ENCODE data around the gene SLC1A5. TPM values are rescaled to one million over a fixed set of nuclear protein-coding genes. Genes with fewer than 3 reads are reported as not detected.
A peak's percentile ranks its signal among the peaks of the same experiment; 100 is the strongest.

SLC1A5 gene
- polyA plus RNA-seq, 3 donors = 34.6 to 64.9 (median 57.3) TPM

- no peaks in the 10 kb centered on the region for H3K9me3 ChIP-seq (replicated peaks in 1 of 2; ENCODE audit: control insufficient read depth in 1 of 2, insufficient read depth in 1 of 2, low read length in 2 of 2)
- Mint-ChIP-seq H3K4me1 (peaks cover 19% of the 10 kb centered on the region), H3K9me3 (peaks cover 0 to 2% (median 0%) of the 10 kb centered on the region in 7 donors), H3K27ac (no peak overlapping the region), H3K4me3 (no peak overlapping the region), H3K27me3 (ENCODE audit: low read depth in 3 of 3) (peaks cover 0 to 4% (median 4%) of the 10 kb centered on the region in 3 donors), H3K36me3 (peaks cover 13 to 44% of the 10 kb centered on the region in 2 donors)
- WGBS (ENCODE audit: insufficient coverage) = 24% methylated on average over 4 of the region's 4 CpGs
- no peak overlapping the region for H3K4me2 ChIP-seq (replicated peaks; ENCODE audit: extremely low read depth, low read length, poor library complexity, severe bottlenecking)
- H3K79me2 ChIP-seq (ENCODE audit: insufficient read depth, low read length) = no peaks in the 10 kb centered on the region
- no peaks in the 10 kb centered on the region for H3K27me3 ChIP-seq (ENCODE audit: control insufficient read depth in 2 of 2, insufficient read depth in 2 of 2, low read length in 2 of 2)
- peaks cover 7% of the 10 kb centered on the region for H4K20me1 ChIP-seq (ENCODE audit: insufficient read depth, low read length)
- peak; percentile 38 to 57 (median 53) for DNase-seq
- no peak overlapping the region for H3K27ac ChIP-seq (ENCODE audit: low read depth in 1 of 2, low read length in 2 of 2)
- peak; percentile 68 for TF ChIP-seq CTCF (IDR thresholded peaks at IDR 0.05)
- no peak overlapping the region for H3K9ac ChIP-seq (ENCODE audit: insufficient read depth, low read length, poor library complexity, severe bottlenecking)
- H3K4me1 ChIP-seq (ENCODE audit: control insufficient read depth in 1 of 2, insufficient read depth in 2 of 2, low read length in 2 of 2) = peaks cover 18 to 22% of the 10 kb centered on the region in 2 donors
- intact Hi-C loops (cut with micrococcal nuclease) = loop anchor here (2.0 to 5.0 kb wide), 2 partner anchors 46 to 49 kb away; no protein-coding TSS in a partner anchor
- H2AFZ ChIP-seq (ENCODE audit: insufficient read depth, low read depth, low read length, poor library complexity, severe bottlenecking) = no peak overlapping the region
- H3K4me3 ChIP-seq (replicated peaks in 1 of 3; ENCODE audit: low read depth in 2 of 3, low read length in 3 of 3) = no peak overlapping the region
- peaks cover 0 to 12% of the 10 kb centered on the region in 2 donors for H3K36me3 ChIP-seq (replicated peaks in 1 of 2; ENCODE audit: control insufficient read depth in 1 of 2, insufficient read depth in 2 of 2, low read length in 2 of 2)
Observed at GRCh38 chr19:46753420-46754155, 34.8 kb downstream of the SLC1A5 start.

DNA sequence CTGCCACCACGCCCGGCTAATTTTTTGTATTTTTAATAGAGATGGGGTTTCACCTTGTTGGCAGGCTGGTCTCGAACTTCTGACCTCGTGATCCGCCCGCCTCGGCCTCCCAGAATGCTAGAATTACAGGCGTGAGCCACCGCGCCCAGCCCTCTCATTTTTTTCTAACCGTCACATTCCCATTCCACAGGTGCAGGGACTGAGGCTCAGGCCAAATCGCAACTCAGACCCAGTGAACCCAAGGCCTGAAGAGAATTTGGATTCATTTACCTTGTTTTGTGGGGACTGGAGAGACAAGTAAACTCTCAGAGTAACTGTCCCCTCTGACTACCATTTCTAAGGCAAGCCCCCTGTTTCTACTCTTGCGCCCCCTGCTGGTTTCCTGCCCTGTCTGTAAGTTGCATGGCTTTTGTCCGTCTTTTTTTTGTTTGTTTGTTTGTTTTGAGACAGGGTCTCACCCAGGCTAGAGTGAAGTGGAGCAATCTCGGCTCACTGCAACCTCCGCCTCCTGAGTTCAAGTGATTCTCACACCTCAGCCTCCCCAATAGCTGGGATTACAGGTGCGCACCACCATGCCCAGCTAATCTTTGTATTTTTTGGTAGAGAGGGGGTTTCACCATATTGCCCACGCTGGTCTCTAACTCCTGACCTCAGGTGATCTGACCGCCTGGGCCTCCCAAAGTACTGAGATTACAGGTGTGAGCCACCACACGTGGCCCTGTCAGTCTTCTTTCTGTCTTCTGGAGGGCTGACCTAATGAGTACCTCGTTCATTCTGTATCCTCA is 39.9 kb downstream of the SLC1A5 start:
- H3K27me3 Mint-ChIP-seq (ENCODE audit: low read depth in 3 of 3) = peaks cover 1 to 4% (median 1%) of the 10 kb centered on the region in 3 donors
- peaks cover 24 to 26% of the 10 kb centered on the region in 2 donors for H3K4me1 ChIP-seq (ENCODE audit: control insufficient read depth in 1 of 2, insufficient read depth in 2 of 2, low read length in 2 of 2)
- H3K27me3 ChIP-seq (ENCODE audit: control insufficient read depth in 2 of 2, insufficient read depth in 2 of 2, low read length in 2 of 2) = no peaks in the 10 kb centered on the region
- peaks cover 34% of the 10 kb centered on the region for H3K79me2 ChIP-seq (ENCODE audit: insufficient read depth, low read length)
- H3K27ac Mint-ChIP-seq = peak overlapping the region in 3 of 7 donors; percentile 5 to 45 (median 36)
- peak; percentile 60 to 78 (median 72) for DNase-seq
- H3K36me3 ChIP-seq (replicated peaks in 1 of 2; ENCODE audit: control insufficient read depth in 1 of 2, insufficient read depth in 2 of 2, low read length in 2 of 2) = peaks cover 0 to 12% of the 10 kb centered on the region in 2 donors
- H3K27ac ChIP-seq (ENCODE audit: low read depth in 1 of 2, low read length in 2 of 2) = no peak overlapping the region
- H3K9ac ChIP-seq (ENCODE audit: insufficient read depth, low read length, poor library complexity, severe bottlenecking) = no peak overlapping the region
- H3K9me3 Mint-ChIP-seq = no peaks in the 10 kb centered on the region
- TF ChIP-seq CTCF (IDR thresholded peaks at IDR 0.05) = peak; percentile 86
- peak overlapping the region in 1 of 2 donors; percentile 58 for H3K4me3 Mint-ChIP-seq
- intact Hi-C loops (cut with micrococcal nuclease) = loop anchor here (2.0 to 10.0 kb wide), 2 partner anchors 18 to 224 kb away; no protein-coding TSS in a partner anchor
- no peak overlapping the region for H3K4me2 ChIP-seq (replicated peaks; ENCODE audit: extremely low read depth, low read length, poor library complexity, severe bottlenecking)
- H4K20me1 ChIP-seq (ENCODE audit: insufficient read depth, low read length) = peaks cover 26% of the 10 kb centered on the region
- WGBS (ENCODE audit: insufficient coverage) = 60% methylated on average over 2 of the region's 21 CpGs
- H2AFZ ChIP-seq (ENCODE audit: insufficient read depth, low read depth, low read length, poor library complexity, severe bottlenecking) = no peak overlapping the region
- no peaks in the 10 kb centered on the region for H3K9me3 ChIP-seq (replicated peaks in 1 of 2; ENCODE audit: control insufficient read depth in 1 of 2, insufficient read depth in 1 of 2, low read length in 2 of 2)
- no peak overlapping the region for H3K4me3 ChIP-seq (replicated peaks in 1 of 3; ENCODE audit: low read depth in 2 of 3, low read length in 3 of 3)
- peaks cover 29% of the 10 kb centered on the region for H3K4me1 Mint-ChIP-seq
- peaks cover 10 to 37% of the 10 kb centered on the region in 2 donors for H3K36me3 Mint-ChIP-seq

Measured in CD14-positive monocyte (primary cell).